ENCODE results near the gene ADCY1. TPM values are rescaled to one million over a fixed set of nuclear protein-coding genes. Genes with fewer than 3 reads are reported as not detected.

The ADCY1 gene
- total RNA-seq, 6 experiments from 2014 or later: 0.20 TPM; not detected in 5

DNA sequence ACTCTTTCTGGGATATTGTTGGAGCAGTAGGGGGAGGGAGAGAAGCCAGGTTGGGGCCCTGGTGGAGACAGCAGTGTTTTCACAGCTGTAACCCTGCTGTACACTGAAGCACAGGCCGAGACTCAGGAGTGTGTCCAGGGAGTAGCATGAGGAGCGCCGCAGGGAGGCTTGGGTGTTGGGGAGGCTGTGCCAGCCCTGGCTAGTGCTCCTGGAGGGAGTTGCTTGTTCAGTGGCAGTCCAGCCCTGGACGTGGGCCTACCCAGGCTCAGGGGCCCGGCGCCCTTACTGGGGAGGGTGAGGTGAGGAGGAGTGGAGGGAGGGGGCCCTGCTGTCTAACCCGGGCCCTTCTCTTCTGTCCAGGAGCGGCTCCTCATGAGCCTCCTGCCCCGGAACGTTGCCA lies 35.9 kb downstream of the ADCY1 start:
- no peak for DNase-seq
- H3K4me3 Mint-ChIP-seq: no peak overlapping the region
- no peak overlapping the region for H3K27ac Mint-ChIP-seq
- H3K27me3 Mint-ChIP-seq (ENCODE audit: insufficient read depth): peaks cover 5% of the 10 kb centered on the region
- TF ChIP-seq, protein P1, sequence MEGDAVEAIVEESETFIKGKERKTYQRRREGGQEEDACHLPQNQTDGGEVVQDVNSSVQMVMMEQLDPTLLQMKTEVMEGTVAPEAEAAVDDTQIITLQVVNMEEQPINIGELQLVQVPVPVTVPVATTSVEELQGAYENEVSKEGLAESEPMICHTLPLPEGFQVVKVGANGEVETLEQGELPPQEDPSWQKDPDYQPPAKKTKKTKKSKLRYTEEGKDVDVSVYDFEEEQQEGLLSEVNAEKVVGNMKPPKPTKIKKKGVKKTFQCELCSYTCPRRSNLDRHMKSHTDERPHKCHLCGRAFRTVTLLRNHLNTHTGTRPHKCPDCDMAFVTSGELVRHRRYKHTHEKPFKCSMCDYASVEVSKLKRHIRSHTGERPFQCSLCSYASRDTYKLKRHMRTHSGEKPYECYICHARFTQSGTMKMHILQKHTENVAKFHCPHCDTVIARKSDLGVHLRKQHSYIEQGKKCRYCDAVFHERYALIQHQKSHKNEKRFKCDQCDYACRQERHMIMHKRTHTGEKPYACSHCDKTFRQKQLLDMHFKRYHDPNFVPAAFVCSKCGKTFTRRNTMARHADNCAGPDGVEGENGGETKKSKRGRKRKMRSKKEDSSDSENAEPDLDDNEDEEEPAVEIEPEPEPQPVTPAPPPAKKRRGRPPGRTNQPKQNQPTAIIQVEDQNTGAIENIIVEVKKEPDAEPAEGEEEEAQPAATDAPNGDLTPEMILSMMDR (IDR thresholded peaks at IDR 0.05): no peak
- peaks cover 3% of the 10 kb centered on the region; the same call in 1 of the 2 replicates for H3K9me3 Mint-ChIP-seq
- H3K36me3 Mint-ChIP-seq (ENCODE audit: low read depth): no peaks in the 10 kb centered on the region
- no peaks in the 10 kb centered on the region for H3K4me1 Mint-ChIP-seq (ENCODE audit: low read depth)

DNA sequence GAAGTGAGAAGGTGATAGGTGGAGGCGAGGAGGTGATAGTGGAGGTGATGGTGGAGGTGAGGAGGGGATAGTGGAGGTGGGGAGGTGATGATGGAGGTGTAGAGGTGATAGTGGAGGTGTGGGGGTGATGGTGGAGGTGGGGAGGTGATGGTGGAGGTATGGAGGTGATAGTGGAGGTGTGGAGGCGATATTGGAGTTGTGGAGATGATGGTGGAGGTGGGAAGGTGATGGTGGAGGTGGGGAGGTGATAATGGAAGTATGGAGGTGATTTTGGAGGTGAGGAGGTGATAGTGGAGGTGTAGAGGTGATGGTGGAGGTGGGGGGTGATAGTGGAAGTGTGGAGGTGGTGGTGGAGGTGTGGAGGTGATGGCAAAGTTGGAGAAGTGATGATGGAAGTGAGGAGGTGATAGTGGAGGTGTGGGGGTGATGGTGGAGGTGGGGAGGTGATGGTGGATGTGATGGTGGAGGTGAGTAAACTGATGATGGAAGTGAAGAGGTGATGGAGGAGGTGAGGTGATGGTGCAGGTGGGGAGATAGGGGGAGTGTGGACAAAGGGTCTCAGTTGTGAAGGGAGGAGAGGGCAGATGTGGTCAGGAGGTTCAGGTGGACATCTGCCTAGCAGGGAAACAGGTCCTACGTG lies 36.6 kb downstream of the ADCY1 start:
- TF ChIP-seq, protein P1 (IDR thresholded peaks at IDR 0.05): no peak
- H3K9me3 Mint-ChIP-seq: peaks cover 10% of the 10 kb centered on the region
- no peak overlapping the region for H3K27ac Mint-ChIP-seq
- H3K4me1 Mint-ChIP-seq (ENCODE audit: low read depth): no peaks in the 10 kb centered on the region
- H3K36me3 Mint-ChIP-seq (ENCODE audit: low read depth): no peaks in the 10 kb centered on the region
- H3K4me3 Mint-ChIP-seq: no peak overlapping the region
- H3K27me3 Mint-ChIP-seq (ENCODE audit: insufficient read depth): peaks cover 6% of the 10 kb centered on the region
- no peak for DNase-seq

DNA sequence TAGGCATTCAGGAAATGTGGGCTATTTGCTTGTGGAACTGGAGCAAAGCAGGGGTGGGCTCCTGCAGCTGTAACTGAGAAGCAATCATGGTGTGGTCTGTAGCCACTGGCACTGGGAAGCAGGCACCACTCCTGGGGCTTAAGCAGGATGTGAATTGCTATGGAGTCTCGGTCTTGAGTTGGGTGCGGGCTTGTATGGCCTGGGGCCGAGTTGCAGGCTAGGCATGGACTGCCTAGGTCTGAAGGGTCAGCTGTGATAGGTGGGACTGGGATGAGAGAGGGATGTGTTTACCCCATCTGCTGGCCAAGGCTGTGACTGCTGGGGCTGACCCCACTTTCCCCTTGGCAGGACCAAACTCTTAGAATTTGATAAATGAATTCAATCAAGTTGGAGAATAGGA lies 43.0 kb downstream of the ADCY1 start:
- no peak for DNase-seq
- Mint-ChIP-seq H3K9me3 (peaks cover 25% of the 10 kb centered on the region), H3K4me3 (no peak overlapping the region), H3K36me3 (ENCODE audit: low read depth) (no peaks in the 10 kb centered on the region), H3K27me3 (ENCODE audit: insufficient read depth) (peaks cover 4% of the 10 kb centered on the region), H3K27ac (no peak overlapping the region), H3K4me1 (ENCODE audit: low read depth) (no peaks in the 10 kb centered on the region)
- TF ChIP-seq, protein P1 (IDR thresholded peaks at IDR 0.05): no peak

DNA sequence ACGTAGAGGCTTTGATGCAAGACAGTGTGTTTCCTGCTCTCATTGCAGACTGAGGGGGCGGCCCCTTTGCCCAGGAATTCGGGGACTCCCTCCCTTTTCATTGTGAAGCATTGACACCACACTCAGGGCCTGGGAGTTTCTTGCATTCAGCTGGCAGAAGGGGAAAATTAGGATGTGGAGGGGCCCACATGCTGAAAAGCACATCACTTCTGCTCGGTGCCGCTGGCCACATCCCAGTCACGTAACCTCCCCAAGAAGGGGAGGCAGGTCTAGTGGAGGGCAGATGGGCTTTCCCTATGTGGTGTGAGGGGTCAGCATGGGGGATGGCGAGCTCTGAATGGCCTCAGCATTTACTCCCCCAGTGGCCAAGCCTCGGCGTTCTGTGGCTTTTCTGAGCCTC lies 47.9 kb downstream of the ADCY1 start:
- no peak for DNase-seq
- Mint-ChIP-seq H3K27ac (no peak overlapping the region), H3K27me3 (ENCODE audit: insufficient read depth) (peaks cover 8% of the 10 kb centered on the region), H3K4me1 (ENCODE audit: low read depth) (no peaks in the 10 kb centered on the region), H3K9me3 (peaks cover 6% of the 10 kb centered on the region), H3K36me3 (ENCODE audit: low read depth) (no peaks in the 10 kb centered on the region), H3K4me3 (no peak overlapping the region)
- TF ChIP-seq, protein P1 (IDR thresholded peaks at IDR 0.05): no peak

DNA sequence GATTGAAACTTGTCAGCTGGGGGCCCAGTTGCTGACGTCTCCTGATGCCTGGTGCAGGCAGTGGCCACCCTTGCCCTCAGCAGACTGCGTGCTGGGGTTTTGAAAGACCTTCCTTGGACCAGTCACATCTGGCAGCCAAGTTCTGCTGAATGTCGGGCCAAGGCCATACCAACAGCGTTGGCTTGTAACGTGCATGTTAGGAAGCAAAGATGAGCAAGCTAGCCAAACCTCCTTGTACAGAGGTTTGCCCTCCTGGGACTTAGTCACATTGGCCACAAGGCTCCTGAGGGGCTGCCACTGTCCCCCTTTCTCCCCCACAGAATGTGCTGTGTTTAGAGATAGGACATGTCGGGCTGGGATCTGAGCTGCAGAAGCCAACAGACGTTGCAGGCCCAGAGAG lies 49.0 kb downstream of the ADCY1 start:
- no peak overlapping the region for H3K27ac Mint-ChIP-seq
- peaks cover 6% of the 10 kb centered on the region for H3K9me3 Mint-ChIP-seq
- TF ChIP-seq, protein P1 (IDR thresholded peaks at IDR 0.05): no peak

More for the DNA sequence above, 49.0 kb downstream of the ADCY1 start:
- H3K4me3 Mint-ChIP-seq: no peak overlapping the region
- no peaks in the 10 kb centered on the region for H3K36me3 Mint-ChIP-seq (ENCODE audit: low read depth)
- H3K4me1 Mint-ChIP-seq (ENCODE audit: low read depth): no peaks in the 10 kb centered on the region
- H3K27me3 Mint-ChIP-seq (ENCODE audit: insufficient read depth): peaks cover 8% of the 10 kb centered on the region
- DNase-seq: no peak
